Measurements from ENCODE around the gene C4orf50.

DNA sequence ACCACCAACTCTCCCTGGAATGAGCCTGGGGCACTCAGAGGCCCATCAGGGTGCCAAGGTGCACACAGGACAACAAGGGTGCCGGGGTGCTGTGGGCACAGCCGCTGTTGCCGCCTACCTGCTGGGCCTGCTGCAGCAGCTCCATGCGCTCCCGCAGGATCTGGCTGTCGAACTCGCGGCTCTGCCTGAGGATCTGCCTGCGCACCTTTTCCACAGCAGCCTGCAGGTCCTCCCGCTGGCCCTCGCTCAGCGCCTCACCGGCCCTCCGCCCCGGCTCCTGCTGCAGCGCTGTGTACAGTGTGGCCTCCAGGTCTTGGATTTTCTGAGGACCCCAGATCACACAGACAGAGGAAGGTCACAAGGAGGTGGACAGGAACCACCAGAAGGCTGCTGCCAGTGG lies 17.6 kb upstream of the C4orf50 start:
- TF ChIP-seq, protein P1, sequence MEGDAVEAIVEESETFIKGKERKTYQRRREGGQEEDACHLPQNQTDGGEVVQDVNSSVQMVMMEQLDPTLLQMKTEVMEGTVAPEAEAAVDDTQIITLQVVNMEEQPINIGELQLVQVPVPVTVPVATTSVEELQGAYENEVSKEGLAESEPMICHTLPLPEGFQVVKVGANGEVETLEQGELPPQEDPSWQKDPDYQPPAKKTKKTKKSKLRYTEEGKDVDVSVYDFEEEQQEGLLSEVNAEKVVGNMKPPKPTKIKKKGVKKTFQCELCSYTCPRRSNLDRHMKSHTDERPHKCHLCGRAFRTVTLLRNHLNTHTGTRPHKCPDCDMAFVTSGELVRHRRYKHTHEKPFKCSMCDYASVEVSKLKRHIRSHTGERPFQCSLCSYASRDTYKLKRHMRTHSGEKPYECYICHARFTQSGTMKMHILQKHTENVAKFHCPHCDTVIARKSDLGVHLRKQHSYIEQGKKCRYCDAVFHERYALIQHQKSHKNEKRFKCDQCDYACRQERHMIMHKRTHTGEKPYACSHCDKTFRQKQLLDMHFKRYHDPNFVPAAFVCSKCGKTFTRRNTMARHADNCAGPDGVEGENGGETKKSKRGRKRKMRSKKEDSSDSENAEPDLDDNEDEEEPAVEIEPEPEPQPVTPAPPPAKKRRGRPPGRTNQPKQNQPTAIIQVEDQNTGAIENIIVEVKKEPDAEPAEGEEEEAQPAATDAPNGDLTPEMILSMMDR (IDR thresholded peaks at IDR 0.05; ENCODE audit: low read depth, low read length, missing input control) = no peak
- no peak for TF ChIP-seq YY1 (IDR thresholded peaks at IDR 0.05)
- TF ChIP-seq, protein P2, sequence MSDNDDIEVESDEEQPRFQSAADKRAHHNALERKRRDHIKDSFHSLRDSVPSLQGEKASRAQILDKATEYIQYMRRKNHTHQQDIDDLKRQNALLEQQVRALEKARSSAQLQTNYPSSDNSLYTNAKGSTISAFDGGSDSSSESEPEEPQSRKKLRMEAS (IDR thresholded peaks at IDR 0.05) = no peak
